SK-N-SH (cell line): ENCODE data around the gene CTSE. TPM values are rescaled to one million over a fixed set of nuclear protein-coding genes. Genes with fewer than 3 reads are reported as not detected.
"Not testable (repeated sequence)": the region's sequence is repeated elsewhere in the genome, so short reads cannot be mapped to it uniquely, and the experiment has no call there.

Source experiments
- CTCF ChIA-PET: fragments of 300-600, 350-600 bp; formaldehyde crosslinking; extraction: SDS; loops from one replicate; lab custom pipeline; 2021; lab: Yijun Ruan, JAX
- POLR2A ChIA-PET: fragments of 350-600 bp; sonication (Branson Sonifier 250); formaldehyde crosslinking; extraction: SDS; loops from one replicate; lab custom pipeline; 2020; ENCODE audit warnings: antibody characterized with exemption, inconsistent platforms; lab: Yijun Ruan, JAX
- DNase-seq: peaks from one replicate; pipeline ENCODE4 v3.0.0; 2012
- H2AFZ ChIP-seq: fragments of 200-600 bp; sonication (generic); 2 replicates; pipeline ENCODE4 v1.8.1; 2016; ENCODE audit warnings: antibody characterized with exemption, mild to moderate bottlenecking, low read depth
- H3F3A ChIP-seq: fragments of 200-600 bp; sonication (generic); replicated peaks from 2 replicates; pipeline ENCODE3; 2016; ENCODE audit warnings: antibody characterized with exemption, mild to moderate bottlenecking; ENCODE audit not compliant: insufficient read depth
- H3K27ac ChIP-seq, 2 experiments: fragments of 200-500 bp in 1 of 2; fragments of 200-600 bp in 1 of 2; sonication (Bioruptor generic) in 1 of 2; sonication (generic), shearing (Covaris generic) in 1 of 2; 2 replicates each; pipeline versions ENCODE4 v1.5.1 to v1.6.1; 2014 to 2016; ENCODE audit warnings: low read depth in 2 of 2, inconsistent platforms in 1 of 2, low read length in 1 of 2, mild to moderate bottlenecking in 1 of 2, mixed read lengths in 1 of 2
- H3K27me3 ChIP-seq: fragments of 200-600 bp; sonication (generic), shearing (Covaris generic); 2 replicates; pipeline ENCODE4 v1.6.1; 2016; ENCODE audit warnings: mixed run types; ENCODE audit not compliant: insufficient read depth
- H3K36me3 ChIP-seq, 2 experiments: fragments of 200-500 bp in 1 of 2; fragments of 200-600 bp in 1 of 2; sonication (Bioruptor generic) in 1 of 2; sonication (generic) in 1 of 2; replicated peaks in 1 of 2; 2 replicates each; pipeline versions ENCODE3 to v1.5.1; 2014 to 2016; ENCODE audit warnings: low read length in 1 of 2, mild to moderate bottlenecking in 1 of 2; ENCODE audit not compliant: insufficient read depth in 2 of 2, control insufficient read depth in 1 of 2
- H3K4me1 ChIP-seq, 2 experiments: fragments of 200-500 bp in 1 of 2; fragments of 200-600 bp in 1 of 2; sonication (Bioruptor generic) in 1 of 2; sonication (generic), shearing (Covaris generic) in 1 of 2; 2 replicates each; pipeline versions ENCODE4 v1.5.1 to v1.6.1; 2014 to 2016; ENCODE audit warnings: low read depth in 1 of 2, low read length in 1 of 2, mixed run types in 1 of 2; ENCODE audit not compliant: insufficient read depth in 2 of 2, control insufficient read depth in 1 of 2
- H3K4me2 ChIP-seq: fragments of 200-600 bp; sonication (generic), shearing (Covaris generic); 2 replicates; pipeline ENCODE4 v1.6.1; 2017; ENCODE audit warnings: mixed run types
- H3K4me3 ChIP-seq, 2 experiments: fragments of 200-500 bp in 1 of 2; fragments of 200-600 bp in 1 of 2; sonication (Bioruptor generic) in 1 of 2; sonication (generic), shearing (Covaris generic) in 1 of 2; 2 replicates each; pipeline versions ENCODE4 v1.5.1 to v1.8.1; 2014 to 2016; ENCODE audit warnings: low read depth in 2 of 2, inconsistent platforms in 1 of 2, low read length in 1 of 2, mild to moderate bottlenecking in 1 of 2, mixed read lengths in 1 of 2, moderate library complexity in 1 of 2
- H3K79me2 ChIP-seq: fragments of 200-600 bp; sonication (generic); 2 replicates; pipeline ENCODE4 v1.8.1; 2017; ENCODE audit warnings: mild to moderate bottlenecking; ENCODE audit not compliant: insufficient read depth
- H3K9ac ChIP-seq: fragments of 200-600 bp; sonication (generic); 2 replicates; pipeline ENCODE4 v1.6.1; 2017; ENCODE audit warnings: mixed run types
- H3K9me2 ChIP-seq: fragments of 200-600 bp; sonication (generic); 2 replicates; pipeline ENCODE4 v1.6.1; 2017; ENCODE audit warnings: mixed run types
- H3K9me3 ChIP-seq: fragments of 200-600 bp; sonication (generic); 2 replicates; pipeline ENCODE4 v1.6.1; 2017; ENCODE audit warnings: mixed run types, mild to moderate bottlenecking, moderate library complexity
- H4K20me1 ChIP-seq: fragments of 200-600 bp; sonication (generic); 2 replicates; pipeline ENCODE4 v1.6.1; 2017; ENCODE audit warnings: mild to moderate bottlenecking, mixed run types; ENCODE audit not compliant: insufficient read depth
- FOXJ3 ChIP-seq: sonication (generic); formaldehyde crosslinking; IDR thresholded peaks from 2 replicates; pipeline ENCODE4 v1.5.1; 2020; ENCODE audit warnings: mild to moderate bottlenecking, missing genetic modification reagents
- MEF2A ChIP-seq: IDR thresholded peaks from 2 replicates; pipeline ENCODE4 v1.4.0; 2012; ENCODE audit warnings: low read depth, borderline replicate concordance
- NRF1 ChIP-seq: IDR thresholded peaks from 2 replicates; pipeline ENCODE4 v1.6.1; 2012; ENCODE audit warnings: low read depth, mild to moderate bottlenecking, low read length
- RCOR1 ChIP-seq: fragments of 150-350 bp; IDR thresholded peaks from 2 replicates; pipeline ENCODE4 v1.6.1; 2017; ENCODE audit warnings: antibody characterized with exemption, low read length
- RFX5 ChIP-seq: IDR thresholded peaks from 2 replicates; pipeline ENCODE4 v1.6.1; 2012; ENCODE audit warnings: mild to moderate bottlenecking, improper control_type of control experiment, low read length
- TCF12 ChIP-seq: IDR thresholded peaks from 2 replicates; pipeline ENCODE4 v1.4.0; 2012
- WGBS: methylation state at CpG from one replicate; pipeline ENCODE4 v1.1.6; 2017; ENCODE audit warnings: low lambda C conversion rate; 5-methylcytosine and 5-hydroxymethylcytosine counted together
- polyA plus RNA-seq, 3 experiments: library from polyadenylated mRNA; depleted of rRNA; stranded (reverse); fragments of >200 nt; gene quantifications; 2 replicates each; pipeline ENCODE4 v1.2.3, GENCODE V29; 2012
- TF ChIP-seq, protein P1 (sequence below): IDR thresholded peaks from 2 replicates; pipeline ENCODE4 v1.6.1; 2012; ENCODE audit warnings: mild to moderate bottlenecking, low read depth, low read length, moderate library complexity
- TF ChIP-seq, protein P2 (sequence below): fragments of 150-350 bp; IDR thresholded peaks from 2 replicates; pipeline ENCODE4 v1.6.1; 2016; ENCODE audit warnings: mild to moderate bottlenecking, low read depth, low read length

The CTSE gene
- polyA plus RNA-seq, 1 of the 3 experiments (the other 2 are of a cell fraction): not detected

- H3K9me3 ChIP-seq: no peaks in the 10 kb centered on the region
- no peak overlapping the region for H2AFZ ChIP-seq
- no peak overlapping the region for H3K27ac ChIP-seq
- H4K20me1 ChIP-seq: no peaks in the 10 kb centered on the region
- CTCF ChIA-PET: no interaction called here
- H3K36me3 ChIP-seq: no peaks in the 10 kb centered on the region
- H3K4me3 ChIP-seq: no peak overlapping the region
- peaks cover 8% of the 10 kb centered on the region for H3K27me3 ChIP-seq
- no peak overlapping the region for H3K9ac ChIP-seq
- H3K79me2 ChIP-seq: no peaks in the 10 kb centered on the region
- no peak overlapping the region for H3K4me2 ChIP-seq
- TF ChIP-seq MEF2A (no peak), RCOR1 (no peak), RFX5 (no peak), FOXJ3 (no peak), TCF12 (no peak), NRF1 (no peak)
- TF ChIP-seq, protein P1, sequence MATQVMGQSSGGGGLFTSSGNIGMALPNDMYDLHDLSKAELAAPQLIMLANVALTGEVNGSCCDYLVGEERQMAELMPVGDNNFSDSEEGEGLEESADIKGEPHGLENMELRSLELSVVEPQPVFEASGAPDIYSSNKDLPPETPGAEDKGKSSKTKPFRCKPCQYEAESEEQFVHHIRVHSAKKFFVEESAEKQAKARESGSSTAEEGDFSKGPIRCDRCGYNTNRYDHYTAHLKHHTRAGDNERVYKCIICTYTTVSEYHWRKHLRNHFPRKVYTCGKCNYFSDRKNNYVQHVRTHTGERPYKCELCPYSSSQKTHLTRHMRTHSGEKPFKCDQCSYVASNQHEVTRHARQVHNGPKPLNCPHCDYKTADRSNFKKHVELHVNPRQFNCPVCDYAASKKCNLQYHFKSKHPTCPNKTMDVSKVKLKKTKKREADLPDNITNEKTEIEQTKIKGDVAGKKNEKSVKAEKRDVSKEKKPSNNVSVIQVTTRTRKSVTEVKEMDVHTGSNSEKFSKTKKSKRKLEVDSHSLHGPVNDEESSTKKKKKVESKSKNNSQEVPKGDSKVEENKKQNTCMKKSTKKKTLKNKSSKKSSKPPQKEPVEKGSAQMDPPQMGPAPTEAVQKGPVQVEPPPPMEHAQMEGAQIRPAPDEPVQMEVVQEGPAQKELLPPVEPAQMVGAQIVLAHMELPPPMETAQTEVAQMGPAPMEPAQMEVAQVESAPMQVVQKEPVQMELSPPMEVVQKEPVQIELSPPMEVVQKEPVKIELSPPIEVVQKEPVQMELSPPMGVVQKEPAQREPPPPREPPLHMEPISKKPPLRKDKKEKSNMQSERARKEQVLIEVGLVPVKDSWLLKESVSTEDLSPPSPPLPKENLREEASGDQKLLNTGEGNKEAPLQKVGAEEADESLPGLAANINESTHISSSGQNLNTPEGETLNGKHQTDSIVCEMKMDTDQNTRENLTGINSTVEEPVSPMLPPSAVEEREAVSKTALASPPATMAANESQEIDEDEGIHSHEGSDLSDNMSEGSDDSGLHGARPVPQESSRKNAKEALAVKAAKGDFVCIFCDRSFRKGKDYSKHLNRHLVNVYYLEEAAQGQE: no peak
- TF ChIP-seq, protein P2, sequence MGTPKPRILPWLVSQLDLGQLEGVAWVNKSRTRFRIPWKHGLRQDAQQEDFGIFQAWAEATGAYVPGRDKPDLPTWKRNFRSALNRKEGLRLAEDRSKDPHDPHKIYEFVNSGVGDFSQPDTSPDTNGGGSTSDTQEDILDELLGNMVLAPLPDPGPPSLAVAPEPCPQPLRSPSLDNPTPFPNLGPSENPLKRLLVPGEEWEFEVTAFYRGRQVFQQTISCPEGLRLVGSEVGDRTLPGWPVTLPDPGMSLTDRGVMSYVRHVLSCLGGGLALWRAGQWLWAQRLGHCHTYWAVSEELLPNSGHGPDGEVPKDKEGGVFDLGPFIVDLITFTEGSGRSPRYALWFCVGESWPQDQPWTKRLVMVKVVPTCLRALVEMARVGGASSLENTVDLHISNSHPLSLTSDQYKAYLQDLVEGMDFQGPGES: no peak
- H3K9me2 ChIP-seq: no peaks in the 10 kb centered on the region
- H3K4me1 ChIP-seq: no peaks in the 10 kb centered on the region; a peak in 1 of 4 replicates
- H3F3A ChIP-seq: no peaks in the 10 kb centered on the region
- POLR2A ChIA-PET: no interaction called here
- DNase-seq: no peak
- 43% methylated on average over 3 of the region's 4 CpGs for WGBS
These were observed 42.0 kb upstream of the CTSE start for GRCh38 chr1:206065547-206066145.

GRCh38 chr1:206064501-206064900 is 40.8 kb upstream of the CTSE start:
- H3K27ac ChIP-seq, H3K4me3 ChIP-seq, H3K4me2 ChIP-seq, H3K9me3 ChIP-seq, POLR2A ChIA-PET, H3K9ac ChIP-seq, H3K79me2 ChIP-seq, H4K20me1 ChIP-seq, H3F3A ChIP-seq, DNase-seq, H3K36me3 ChIP-seq, H3K27me3 ChIP-seq, H2AFZ ChIP-seq, H3K9me2 ChIP-seq, CTCF ChIA-PET, H3K4me1 ChIP-seq: not testable (repeated sequence)
- 91% methylated on average over 7 of the region's 25 CpGs for WGBS

DNA sequence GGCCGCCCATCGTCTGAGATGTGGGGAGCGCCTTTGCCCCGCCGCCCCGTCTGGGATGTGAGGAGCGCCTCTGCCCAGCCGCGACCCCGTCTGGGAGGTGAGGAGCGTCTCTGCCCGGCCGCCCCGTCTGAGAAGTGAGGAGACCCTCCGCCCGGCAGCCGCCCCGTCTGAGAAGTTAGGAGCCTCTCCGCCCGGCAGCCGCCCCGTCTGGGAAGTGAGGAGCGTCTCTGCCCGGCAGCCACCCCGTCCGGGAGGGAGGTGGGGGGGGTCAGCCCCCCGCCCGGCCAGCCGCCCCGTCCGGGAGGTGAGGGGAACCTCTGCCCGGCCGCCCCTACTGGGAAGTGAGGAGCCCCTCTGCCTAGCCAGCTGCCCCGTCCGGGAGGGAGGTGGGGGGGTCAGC is 40.3 kb upstream of the CTSE start:
- 94% methylated on average over 16 of the region's 35 CpGs for WGBS
- H3K79me2 ChIP-seq, H3K4me3 ChIP-seq, H3K36me3 ChIP-seq, H3K27ac ChIP-seq, H3K9me2 ChIP-seq, H3F3A ChIP-seq, H3K9ac ChIP-seq, DNase-seq, CTCF ChIA-PET, H3K4me1 ChIP-seq, H3K27me3 ChIP-seq, H2AFZ ChIP-seq, H3K4me2 ChIP-seq, H3K9me3 ChIP-seq, POLR2A ChIA-PET, H4K20me1 ChIP-seq: not testable (repeated sequence)
